NCI-H128 (cell line): ENCODE data around the gene MGAT3.

ENCODE experiments used
- DNase-seq: peaks from one replicate; lab custom pipeline; 2025; ENCODE audit not compliant: unreplicated experiment; lab: John Stamatoyannopoulos, UW

MGAT3 gene

GRCh38 chr22:39470451-39471291, 13.9 kb downstream of the MGAT3 start:
- DNase-seq: no peak

GRCh38 chr22:39471381-39472141, 14.7 kb downstream of the MGAT3 start:
- no peak for DNase-seq

- DNase-seq: no peak
Observed at GRCh38 chr22:39472570-39473556, 16.1 kb downstream of the MGAT3 start.

GRCh38 chr22:39473851-39474250, 17.0 kb downstream of the MGAT3 start:
- DNase-seq: no peak

- no peak for DNase-seq
Observed at GRCh38 chr22:39474351-39475111, 17.7 kb downstream of the MGAT3 start.

GRCh38 chr22:39475337-39475736, 18.5 kb downstream of the MGAT3 start:
- no peak for DNase-seq

GRCh38 chr22:39475902-39476301, 19.1 kb downstream of the MGAT3 start:
- DNase-seq: no peak

- DNase-seq: no peak
Observed at GRCh38 chr22:39476664-39477063, 19.9 kb downstream of the MGAT3 start.

GRCh38 chr22:39477542-39477941, 20.7 kb downstream of the MGAT3 start:
- DNase-seq: no peak

GRCh38 chr22:39478441-39478850, 21.6 kb downstream of the MGAT3 start:
- no peak for DNase-seq

GRCh38 chr22:39479254-39479653, 22.4 kb downstream of the MGAT3 start:
- no peak for DNase-seq

- DNase-seq: no peak
Observed at GRCh38 chr22:39480557-39480956, 23.7 kb downstream of the MGAT3 start.

- no peak for DNase-seq
Observed at GRCh38 chr22:39481054-39481453, 24.2 kb downstream of the MGAT3 start.

GRCh38 chr22:39481595-39481994, 24.8 kb downstream of the MGAT3 start:
- DNase-seq: no peak

- no peak for DNase-seq
Observed at GRCh38 chr22:39482768-39483167, 26.0 kb downstream of the MGAT3 start.

- no peak for DNase-seq
Observed at GRCh38 chr22:39486951-39487825, 30.4 kb downstream of the MGAT3 start.

GRCh38 chr22:39487826-39488520, 31.2 kb downstream of the MGAT3 start:
- no peak for DNase-seq

- DNase-seq: no peak
Observed at GRCh38 chr22:39488563-39489083, 31.8 kb downstream of the MGAT3 start.
